Suprapubic skin (tissue), 4 donors: Measurements from ENCODE around the gene ARL14EPL.

ENCODE experiments used
- POLR2A ChIP-seq, 2 donors: fragments of 450-650 bp; IDR thresholded peaks; one replicate each; pipeline ENCODE4 v1.6.1; 2017; ENCODE audit warnings: antibody characterized with exemption in 2 of 2, mild to moderate bottlenecking in 2 of 2, moderate library complexity in 2 of 2
- POLR2AphosphoS5 ChIP-seq, 3 donors: sonication (generic); formaldehyde crosslinking; IDR thresholded peaks; one replicate each; pipeline ENCODE4 v1.6.1; 2017; ENCODE audit warnings: antibody characterized with exemption in 3 of 3
- TF ChIP-seq, protein P1 (sequence below), 2 donors: fragments of 200-600 bp in 1 of 2; fragments of 450-650 bp in 1 of 2; sonication (generic) in 1 of 2; IDR thresholded peaks; one replicate each; pipeline ENCODE4 v1.5.1; 2016 to 2019; ENCODE audit warnings: antibody characterized with exemption in 2 of 2, mild to moderate bottlenecking in 1 of 2, moderate library complexity in 1 of 2

DNA sequence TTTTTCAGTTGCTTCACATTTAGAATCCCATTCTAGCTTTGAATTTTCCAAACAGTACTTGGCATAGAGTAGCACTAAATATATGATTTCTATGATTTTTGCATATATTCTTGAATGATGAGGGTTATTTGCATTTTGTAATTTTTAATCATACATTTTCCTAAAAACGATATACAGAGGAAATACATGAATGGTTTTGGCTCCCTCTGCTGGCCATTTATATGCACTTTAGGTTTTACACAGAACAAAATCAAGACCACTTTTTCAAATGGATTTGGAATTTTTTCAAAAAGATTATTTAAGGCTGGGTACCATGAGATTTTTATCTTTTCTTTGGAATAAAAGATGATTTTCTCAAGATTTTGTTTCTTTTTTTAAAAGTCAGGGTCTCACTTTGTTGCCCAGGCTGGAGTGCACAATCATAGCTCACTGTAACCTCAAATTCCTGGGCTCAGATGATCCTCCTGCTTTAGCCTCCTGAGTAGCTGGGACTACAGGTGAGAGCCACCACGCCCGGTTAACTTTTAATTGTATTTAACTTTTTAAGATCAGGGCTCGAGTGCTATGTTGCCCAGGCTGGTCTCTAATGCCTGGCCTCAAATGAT, 35.9 kb downstream of the ARL14EPL start:
- TF ChIP-seq, protein P1, sequence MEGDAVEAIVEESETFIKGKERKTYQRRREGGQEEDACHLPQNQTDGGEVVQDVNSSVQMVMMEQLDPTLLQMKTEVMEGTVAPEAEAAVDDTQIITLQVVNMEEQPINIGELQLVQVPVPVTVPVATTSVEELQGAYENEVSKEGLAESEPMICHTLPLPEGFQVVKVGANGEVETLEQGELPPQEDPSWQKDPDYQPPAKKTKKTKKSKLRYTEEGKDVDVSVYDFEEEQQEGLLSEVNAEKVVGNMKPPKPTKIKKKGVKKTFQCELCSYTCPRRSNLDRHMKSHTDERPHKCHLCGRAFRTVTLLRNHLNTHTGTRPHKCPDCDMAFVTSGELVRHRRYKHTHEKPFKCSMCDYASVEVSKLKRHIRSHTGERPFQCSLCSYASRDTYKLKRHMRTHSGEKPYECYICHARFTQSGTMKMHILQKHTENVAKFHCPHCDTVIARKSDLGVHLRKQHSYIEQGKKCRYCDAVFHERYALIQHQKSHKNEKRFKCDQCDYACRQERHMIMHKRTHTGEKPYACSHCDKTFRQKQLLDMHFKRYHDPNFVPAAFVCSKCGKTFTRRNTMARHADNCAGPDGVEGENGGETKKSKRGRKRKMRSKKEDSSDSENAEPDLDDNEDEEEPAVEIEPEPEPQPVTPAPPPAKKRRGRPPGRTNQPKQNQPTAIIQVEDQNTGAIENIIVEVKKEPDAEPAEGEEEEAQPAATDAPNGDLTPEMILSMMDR (IDR thresholded peaks at IDR 0.05) = peak; percentile 40 to 70
- TF ChIP-seq POLR2A (IDR thresholded peaks at IDR 0.05) = no peak
- TF ChIP-seq POLR2AphosphoS5 (IDR thresholded peaks at IDR 0.05) = no peak
